OCI-LY7 (cell line): ENCODE results near the gene USO1.
"Not testable (repeated sequence)": the region's sequence is repeated elsewhere in the genome, so short reads cannot be mapped to it uniquely, and the experiment has no call there.

Source experiments
- CTCF ChIP-seq: fragments of 200-600 bp; sonication (generic); conservative IDR thresholded peaks from 2 replicates; pipeline ENCODE4 v1.5.1; 2014; ENCODE audit warnings: mild to moderate bottlenecking, antibody characterized with exemption, low read length, moderate library complexity, mixed read lengths
- EZH2phosphoT487 ChIP-seq: fragments of 200-600 bp; sonication (generic); IDR thresholded peaks from 2 replicates; pipeline ENCODE4 v1.6.1; 2018; ENCODE audit warnings: low read depth, borderline replicate concordance, mild to moderate bottlenecking, mixed run types, antibody characterized with exemption, low read length, moderate library complexity, mixed read lengths

DNA sequence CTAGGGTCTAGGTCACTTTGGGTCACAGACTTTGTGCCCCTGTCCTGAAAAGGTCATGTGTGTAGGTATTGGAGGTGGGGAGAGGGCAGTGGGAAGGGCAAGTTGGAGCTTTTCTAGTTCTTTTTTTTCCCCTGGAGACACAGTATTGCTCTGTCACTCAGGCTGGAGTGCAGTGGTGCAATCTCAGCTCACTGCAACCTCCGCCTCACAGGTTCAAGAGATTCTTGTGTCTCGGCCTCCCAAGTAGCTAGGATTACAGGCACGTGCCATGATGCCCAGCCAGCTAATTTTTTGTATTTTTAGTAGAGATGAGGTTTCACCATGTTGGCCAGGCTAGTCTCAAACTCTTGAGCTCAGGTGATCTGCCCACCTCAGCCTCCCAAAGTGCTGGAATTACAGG is 8.3 kb upstream of the USO1 start:
- TF ChIP-seq CTCF, EZH2phosphoT487: not testable (repeated sequence)
